Prostate gland (tissue), 2 donors: ENCODE data around the gene SNX4. TPM values are rescaled to one million over a fixed set of nuclear protein-coding genes. Genes with fewer than 3 reads are reported as not detected.

Experiments used
- DNase-seq: peaks from one replicate; pipeline ENCODE4 v3.0.0-alpha.2; 2019; ENCODE audit warnings: low spot score
- H3K27ac ChIP-seq, 2 donors: fragments of 200-600 bp; sonication (generic); 2 replicates each; pipeline ENCODE4 v1.5.1; 2017 to 2019
- H3K27me3 ChIP-seq: fragments of 200-600 bp; sonication (generic); replicated peaks from 2 replicates; pipeline ENCODE4 v1.5.1; 2019; ENCODE audit not compliant: insufficient read depth
- H3K36me3 ChIP-seq, 2 donors: fragments of 200-600 bp; sonication (generic); 1 replicate in 1 of 2; 2 replicates in 1 of 2; pipeline versions ENCODE4 v1.5.1 to v1.8.1; 2017 to 2019
- H3K4me1 ChIP-seq: fragments of 200-600 bp; sonication (generic); replicated peaks from 2 replicates; pipeline ENCODE4 v1.5.1; 2019
- H3K4me3 ChIP-seq, 2 donors: fragments of 200-600 bp; sonication (generic); 2 replicates each; pipeline ENCODE4 v1.5.1; 2017 to 2019
- H3K9me3 ChIP-seq: fragments of 200-600 bp; sonication (generic); 2 replicates; pipeline ENCODE4 v1.5.1; 2017
- CTCF ChIP-seq, 4 experiments: fragments of 200-600 bp in 2 of 4; fragments of 450-650 bp in 2 of 4; sonication (generic) in 2 of 4; IDR thresholded peaks; 1 replicate in 3 of 4; 2 replicates in 1 of 4; pipeline ENCODE4 v1.5.1; 2016 to 2019; ENCODE audit warnings: antibody characterized with exemption in 4 of 4, mild to moderate bottlenecking in 2 of 4, moderate library complexity in 2 of 4
- POLR2A ChIP-seq: fragments of 450-650 bp; IDR thresholded peaks from one replicate; pipeline ENCODE4 v1.6.1; 2016; ENCODE audit warnings: antibody characterized with exemption, mild to moderate bottlenecking
- POLR2AphosphoS5 ChIP-seq: sonication (generic); formaldehyde crosslinking; IDR thresholded peaks from one replicate; pipeline ENCODE4 v1.6.1; 2017; ENCODE audit warnings: antibody characterized with exemption
- WGBS: methylation state at CpG from one replicate; pipeline ENCODE4 v1.1.5; 2018; 5-methylcytosine and 5-hydroxymethylcytosine counted together
- intact Hi-C: fragments of 100-400 bp; cut with DNase I; formaldehyde crosslinking; loops from one replicate; pipeline ENCODE4 v1.14.2; 2022
- total RNA-seq, 2 donors: library from RNA; depleted of rRNA; stranded (reverse); fragments of >200 nt; gene quantifications; one replicate each; pipeline ENCODE4 v1.1.0, GENCODE V29; 2016

SNX4 gene
- total RNA-seq, 2 donors from 2014 or later: 50.7 to 60.0 TPM

DNA sequence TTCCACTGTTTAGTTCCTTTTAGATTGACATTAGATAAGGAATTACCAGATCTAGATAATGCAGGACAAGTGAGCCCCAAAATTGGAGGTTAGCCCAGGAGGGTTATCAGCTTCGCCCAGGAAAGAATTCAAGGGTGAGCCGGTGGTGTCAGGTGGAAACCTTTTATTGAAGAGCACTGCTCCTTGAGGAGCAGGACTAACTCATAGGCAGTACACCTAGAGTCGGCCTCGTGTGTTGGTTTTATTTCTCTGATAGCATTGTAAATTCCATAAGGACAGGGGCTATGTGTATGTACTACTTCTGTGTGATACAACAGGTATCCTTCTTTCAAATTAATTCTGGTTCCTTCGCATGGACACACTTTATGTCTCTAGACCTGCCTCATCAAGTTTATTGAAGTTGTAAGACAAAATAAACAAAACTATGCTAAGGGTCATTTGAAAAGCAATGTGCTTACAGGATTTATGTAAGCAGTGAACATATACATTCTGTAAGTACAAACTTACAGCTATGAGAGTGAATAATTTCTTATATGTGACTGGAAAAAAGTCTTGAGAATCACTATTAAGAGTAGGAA, 57.2 kb downstream of the SNX4 start:
- no peaks in the 10 kb centered on the region for H3K27me3 ChIP-seq
- H3K27ac ChIP-seq: no peak overlapping the region
- WGBS: 56% methylated on average over 5 of the region's 5 CpGs
- no peak overlapping the region for H3K4me3 ChIP-seq
- H3K9me3 ChIP-seq: no peaks in the 10 kb centered on the region
- H3K36me3 ChIP-seq: peaks cover 0 to 8% of the 10 kb centered on the region in 2 donors
- TF ChIP-seq CTCF (IDR thresholded peaks at IDR 0.05): no peak
- TF ChIP-seq POLR2A: no peak
- no peak for TF ChIP-seq POLR2AphosphoS5
- intact Hi-C loops: no loop called here
- no peaks in the 10 kb centered on the region for H3K4me1 ChIP-seq
- DNase-seq: no peak

- Histone ChIP-seq H3K9me3 (no peaks in the 10 kb centered on the region), H3K4me3 (no peak overlapping the region), H3K4me1 (no peaks in the 10 kb centered on the region), H3K36me3 (no peaks in the 10 kb centered on the region), H3K27ac (no peak overlapping the region), H3K27me3 (no peaks in the 10 kb centered on the region)
- intact Hi-C loops: no loop called here
- WGBS: 92% methylated on average over 6 of the region's 6 CpGs
- no peak for DNase-seq
- TF ChIP-seq POLR2A: no peak
- no peak for TF ChIP-seq POLR2AphosphoS5
- TF ChIP-seq CTCF (IDR thresholded peaks at IDR 0.05): no peak
Observed at GRCh38 chr3:125461896-125462295, 58.1 kb downstream of the SNX4 start.

GRCh38 chr3:125460233-125460632, 59.8 kb downstream of the SNX4 start:
- H3K27ac ChIP-seq: no peak overlapping the region
- TF ChIP-seq POLR2A: no peak
- TF ChIP-seq POLR2AphosphoS5: no peak
- TF ChIP-seq CTCF (IDR thresholded peaks at IDR 0.05): no peak
- no peak for DNase-seq
- no peaks in the 10 kb centered on the region for H3K4me1 ChIP-seq
- no peaks in the 10 kb centered on the region for H3K9me3 ChIP-seq
- WGBS: 78% methylated on average over 3 of the region's 3 CpGs
- no peaks in the 10 kb centered on the region for H3K36me3 ChIP-seq
- H3K27me3 ChIP-seq: no peaks in the 10 kb centered on the region
- intact Hi-C loops: no loop called here
- H3K4me3 ChIP-seq: no peak overlapping the region

DNA sequence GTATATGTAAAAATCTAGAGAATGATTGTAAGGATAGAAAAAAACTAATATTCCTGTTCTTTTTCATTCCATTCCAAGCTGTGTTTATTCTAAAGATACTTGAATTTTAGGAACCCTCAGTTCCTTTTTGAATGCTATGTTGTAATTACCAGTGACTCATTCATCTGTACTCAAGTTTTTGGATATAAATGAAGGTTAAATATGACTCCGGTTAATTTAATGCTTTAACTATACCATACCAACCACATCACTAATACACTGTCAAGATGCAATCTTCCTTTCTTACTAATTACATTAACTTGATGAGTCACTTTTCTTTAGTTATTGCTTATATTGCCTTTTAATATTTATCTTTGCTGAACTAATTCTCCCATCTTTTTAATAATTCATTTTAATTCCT, 76.1 kb downstream of the SNX4 start:
- no peak for DNase-seq
- H3K27me3 ChIP-seq: no peaks in the 10 kb centered on the region
- no peaks in the 10 kb centered on the region for H3K36me3 ChIP-seq
- intact Hi-C loops: no loop called here
- TF ChIP-seq POLR2A (no peak), POLR2AphosphoS5 (no peak), CTCF (IDR thresholded peaks at IDR 0.05) (no peak)
- no peak overlapping the region for H3K27ac ChIP-seq
- H3K4me1 ChIP-seq: no peaks in the 10 kb centered on the region
- WGBS: 72% methylated on average over 1 of the region's 1 CpG
- H3K9me3 ChIP-seq: no peaks in the 10 kb centered on the region
- H3K4me3 ChIP-seq: no peak overlapping the region

- WGBS: 100% methylated on average over 1 of the region's 1 CpG
- intact Hi-C loops: no loop called here
Observed at GRCh38 chr3:125442506-125442905, 77.5 kb downstream of the SNX4 start.

More at GRCh38 chr3:125442506-125442905, 77.5 kb downstream of the SNX4 start:
- TF ChIP-seq POLR2A (no peak), CTCF (IDR thresholded peaks at IDR 0.05) (no peak), POLR2AphosphoS5 (no peak)
- H3K27me3 ChIP-seq: no peaks in the 10 kb centered on the region
- no peak overlapping the region for H3K4me3 ChIP-seq
- no peaks in the 10 kb centered on the region for H3K4me1 ChIP-seq
- H3K27ac ChIP-seq: no peak overlapping the region
- H3K9me3 ChIP-seq: no peaks in the 10 kb centered on the region
- no peak for DNase-seq
- no peaks in the 10 kb centered on the region for H3K36me3 ChIP-seq
